Germinal center (tissue), 1 donor: ENCODE results near the gene ODC1.

Experiments used
- DNase-seq: peaks from one replicate; pipeline ENCODE4 v3.0.0; 2012; ENCODE audit warnings: mixed read lengths, low spot score

Gene ODC1

DNA sequence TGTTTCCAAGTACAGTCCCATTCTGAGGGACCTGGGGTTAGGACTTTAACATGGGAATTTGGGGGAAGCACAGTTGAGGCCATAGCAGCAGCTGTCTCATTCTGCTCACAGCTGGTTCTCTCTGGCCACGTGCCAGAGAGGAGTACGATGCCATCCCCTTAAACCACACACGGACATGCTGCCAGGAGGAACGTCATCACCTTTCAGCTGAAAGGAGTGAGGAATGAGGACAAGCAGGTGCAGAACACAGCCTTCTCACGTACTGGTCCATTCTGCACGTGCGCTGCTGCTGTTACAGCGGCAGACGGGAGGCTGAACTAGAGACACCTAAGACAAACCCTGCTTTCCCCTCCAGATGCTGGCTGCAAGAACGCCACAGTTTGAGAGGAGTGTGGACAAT lies 33.5 kb downstream of the ODC1 start:
- no peak for DNase-seq

DNA sequence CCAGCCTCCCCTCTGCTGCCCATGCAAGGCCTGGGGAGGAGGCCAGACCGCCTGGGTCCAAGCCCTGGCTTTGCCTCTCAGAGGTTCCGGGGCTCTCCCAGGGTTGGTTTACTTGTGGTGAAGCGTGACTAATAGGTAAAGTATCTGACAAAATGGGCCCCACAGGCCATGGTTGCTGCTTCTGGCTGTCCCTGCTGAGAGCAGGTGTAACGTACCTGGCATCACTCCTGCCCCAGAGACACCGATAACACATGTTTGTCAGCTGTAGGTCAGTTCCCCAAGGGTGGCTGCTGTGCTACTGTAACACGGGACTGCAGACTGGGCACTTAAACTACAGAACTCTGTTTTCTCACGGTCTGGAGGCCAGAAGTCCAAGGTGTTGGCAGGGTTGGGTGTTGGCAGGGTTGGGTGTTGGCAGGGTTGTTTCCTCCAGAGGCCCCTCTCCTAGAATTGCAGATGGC lies 34.1 kb downstream of the ODC1 start:
- peak; percentile 52 for DNase-seq

DNA sequence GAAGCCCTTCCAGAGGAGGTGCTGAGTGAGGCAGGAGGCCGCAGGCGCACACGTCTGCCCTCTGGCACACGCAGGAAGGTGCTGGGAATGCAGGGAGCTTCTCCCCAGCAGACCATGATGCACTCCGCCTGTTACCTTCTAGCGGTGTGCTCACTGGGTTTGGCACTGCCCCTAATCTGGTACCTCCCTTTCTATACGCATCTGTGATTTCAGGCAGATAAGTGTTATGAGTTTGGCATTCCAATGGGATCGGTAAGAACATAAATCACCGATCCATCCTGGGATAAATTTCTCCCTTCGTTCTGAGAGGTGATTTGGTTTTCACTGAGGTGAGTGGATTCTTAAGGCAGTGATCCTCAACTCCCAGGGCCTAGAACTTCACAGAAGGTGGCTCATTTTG lies 34.6 kb downstream of the ODC1 start:
- DNase-seq, result no peak

DNA sequence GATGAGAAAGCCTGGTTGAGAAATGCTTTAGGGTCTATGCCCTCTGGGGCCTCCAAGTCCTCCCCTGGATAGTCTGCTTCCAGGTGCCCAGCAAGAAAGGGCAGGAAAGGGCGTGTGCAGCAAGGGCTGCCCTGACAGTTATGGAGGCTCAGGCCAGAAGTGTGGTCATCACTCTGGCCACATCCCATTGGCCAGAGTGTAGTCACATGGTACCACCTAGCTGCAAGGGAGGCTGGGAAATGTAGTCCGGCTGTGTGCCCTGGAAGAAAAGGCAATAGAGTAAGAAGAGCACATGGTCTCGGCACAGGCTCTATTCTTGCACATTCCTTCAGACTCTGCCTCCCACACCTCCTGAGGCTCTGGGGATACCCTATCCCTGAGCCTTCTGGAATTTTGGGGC lies 35.7 kb downstream of the ODC1 start:
- DNase-seq, result peak; percentile 73

DNA sequence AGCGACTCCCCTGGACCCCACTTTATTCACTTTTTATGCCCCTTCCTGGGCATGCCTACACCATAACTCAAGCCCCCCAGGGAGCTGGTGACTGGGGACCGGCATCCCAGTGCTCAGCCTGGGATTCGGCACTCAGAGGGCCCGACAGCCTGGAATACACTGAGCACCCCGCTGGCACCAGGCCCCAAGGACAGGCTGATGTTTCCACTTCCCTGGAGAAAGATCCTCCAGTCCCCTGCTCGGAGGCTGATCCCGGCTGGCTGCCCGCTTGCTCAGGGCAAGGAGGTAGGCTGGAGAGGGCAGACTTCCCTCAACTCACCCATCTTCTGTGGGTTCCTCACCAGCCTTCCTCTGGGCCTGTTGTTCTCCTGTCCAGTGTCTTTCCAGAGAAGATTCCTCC lies 36.6 kb downstream of the ODC1 start:
- no peak for DNase-seq

DNA sequence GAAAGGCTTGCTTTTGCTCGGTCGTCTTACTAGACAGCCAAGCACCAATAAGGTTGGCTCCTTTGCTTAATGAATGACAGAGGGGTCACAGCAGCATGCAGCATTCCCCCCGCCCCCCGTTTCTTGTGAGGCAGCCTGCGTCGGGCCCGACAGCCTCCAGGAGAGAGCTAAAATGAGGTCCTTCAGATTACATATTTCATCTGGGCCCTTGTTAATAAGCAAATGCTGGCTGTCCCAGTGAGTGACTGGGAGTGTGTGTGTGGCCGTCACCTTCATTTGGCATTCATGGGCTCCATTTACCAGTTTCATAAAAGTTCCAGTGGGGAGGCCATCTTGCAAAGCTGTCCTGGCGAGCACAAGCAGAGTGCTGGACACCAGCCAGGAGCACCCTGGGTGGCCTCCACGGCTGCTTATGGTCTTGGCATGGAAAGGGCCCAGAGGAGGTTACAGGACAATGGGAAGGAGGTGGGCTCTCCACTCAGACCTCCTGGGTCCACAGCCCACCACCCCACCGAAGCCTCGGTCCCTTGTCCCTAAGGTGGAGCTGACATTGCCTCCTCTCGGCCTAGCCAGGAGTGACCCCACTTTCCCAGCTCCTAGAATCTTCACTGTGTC lies 37.2 kb downstream of the ODC1 start:
- DNase-seq, result no peak

DNA sequence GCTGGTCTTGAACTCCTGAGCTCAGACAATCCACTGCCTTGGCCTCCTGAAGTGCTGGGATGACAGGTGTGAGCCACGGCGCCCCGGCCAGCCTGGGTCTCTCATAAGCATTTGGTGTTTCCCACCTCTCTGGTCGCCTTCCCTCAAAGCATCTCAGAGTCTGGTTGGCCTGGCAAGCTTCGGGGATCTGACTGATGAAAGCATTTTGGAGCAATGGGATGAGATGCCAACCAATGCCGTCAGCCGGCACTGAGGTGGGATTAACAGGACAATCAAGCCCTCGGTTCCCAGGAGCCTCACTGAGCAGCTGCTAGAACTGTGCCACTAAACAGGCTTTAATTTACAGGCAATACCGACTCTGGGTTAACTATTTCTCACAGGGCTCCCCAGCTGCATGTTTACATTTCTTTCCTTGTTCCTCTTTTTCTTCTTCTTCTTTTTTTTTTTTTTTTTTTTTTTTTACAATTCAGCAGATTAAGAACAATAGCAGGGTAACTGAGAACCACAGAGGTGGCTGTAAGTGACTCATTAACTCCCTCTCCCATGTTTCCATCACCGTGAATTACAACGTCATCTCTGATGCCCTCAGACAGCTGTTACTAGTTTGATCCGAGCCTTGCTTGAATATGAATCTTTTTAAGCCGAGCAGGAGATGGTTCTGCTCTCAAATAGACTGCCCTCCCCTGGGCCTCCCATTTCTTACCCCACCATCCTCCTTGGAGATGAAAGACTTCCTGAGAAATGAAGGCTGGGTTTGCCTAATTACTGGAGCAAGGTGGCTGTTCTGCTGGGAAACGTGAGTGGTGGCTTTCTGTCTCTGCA lies 37.9 kb downstream of the ODC1 start:
- DNase-seq, result peak; percentile 67

DNA sequence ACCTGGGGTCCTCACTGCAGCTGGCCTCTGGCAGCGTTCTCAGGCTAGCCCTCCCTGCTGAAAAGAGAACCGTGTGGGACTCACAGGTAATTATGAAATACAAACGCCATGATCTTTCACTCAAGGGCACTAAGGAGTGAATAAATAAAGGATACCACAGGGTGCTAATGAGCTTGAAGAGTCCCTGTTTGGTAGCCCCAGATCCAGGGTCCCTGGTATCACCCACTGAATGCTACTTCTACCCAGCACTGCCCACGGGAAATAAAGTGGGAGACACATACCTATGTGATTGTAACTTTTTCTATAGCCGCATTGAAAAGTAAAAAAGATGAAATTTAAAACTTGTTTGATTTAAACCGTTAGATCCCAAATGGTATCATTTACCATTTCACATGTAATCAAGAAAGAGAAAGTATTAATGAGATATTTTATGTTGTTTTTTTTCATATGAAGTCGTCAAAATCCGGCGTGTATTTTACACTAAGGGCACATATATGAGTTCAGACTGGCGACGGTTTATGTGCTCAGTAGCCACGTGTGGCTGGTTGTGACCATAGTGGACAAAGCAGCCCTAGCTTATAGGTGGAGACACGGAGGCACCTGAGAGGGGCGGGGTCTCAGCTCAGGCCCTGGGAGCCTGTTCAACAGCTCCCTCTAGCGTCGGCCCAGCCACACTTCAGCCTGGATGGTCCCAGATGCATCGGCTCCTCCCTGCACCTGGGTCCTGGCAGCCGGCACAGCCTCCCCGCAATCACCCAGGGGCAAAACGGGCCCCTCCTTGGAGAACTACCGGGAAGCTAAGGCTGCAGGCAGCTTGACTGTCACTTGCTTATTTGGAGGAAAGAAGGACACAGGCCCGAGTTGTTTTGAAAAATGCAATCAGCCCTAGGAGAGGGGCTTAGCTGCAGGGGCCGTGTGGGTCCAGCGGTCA lies 39.2 kb downstream of the ODC1 start:
- peak; percentile 89 for DNase-seq

DNA sequence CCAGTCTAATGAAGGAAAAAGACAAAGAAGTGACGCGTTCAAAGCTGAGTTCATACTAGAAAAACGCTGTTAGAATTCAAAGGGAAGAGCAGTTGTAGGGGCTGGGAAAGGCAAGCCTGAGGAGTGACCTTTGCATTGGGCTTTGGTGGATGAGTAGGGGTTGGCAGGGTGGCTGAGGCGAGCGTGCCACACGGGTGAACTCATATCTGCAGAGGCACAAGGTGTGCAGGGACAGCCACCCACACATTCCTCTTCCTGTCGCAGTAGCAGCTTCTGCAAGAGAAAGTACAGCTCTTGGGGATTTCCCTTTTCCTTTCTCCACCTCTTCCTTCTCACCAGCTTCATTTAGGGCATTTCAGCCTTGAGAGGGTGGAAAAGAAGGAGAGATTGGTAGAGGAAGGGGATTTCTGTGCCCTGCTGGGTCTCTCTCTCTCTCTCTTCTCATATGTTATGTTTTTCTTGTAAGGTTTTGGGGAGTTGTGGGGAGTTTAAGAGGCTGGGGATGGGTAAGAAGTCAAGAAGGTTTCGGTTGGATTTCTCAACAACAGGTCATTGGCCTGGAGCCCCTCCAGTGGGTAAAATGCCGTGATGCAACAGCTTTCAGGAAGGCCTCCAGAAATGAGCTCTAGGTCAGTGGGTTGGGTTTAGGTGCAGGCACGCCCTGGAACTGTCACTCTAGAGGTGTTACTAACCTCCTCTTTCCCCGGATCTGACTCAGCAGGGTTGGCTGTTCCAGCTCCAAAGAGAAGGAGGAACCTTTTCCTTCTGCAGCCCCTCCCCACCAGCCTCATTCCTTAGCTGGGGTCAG lies 40.1 kb downstream of the ODC1 start:
- peak; percentile 57 for DNase-seq

DNA sequence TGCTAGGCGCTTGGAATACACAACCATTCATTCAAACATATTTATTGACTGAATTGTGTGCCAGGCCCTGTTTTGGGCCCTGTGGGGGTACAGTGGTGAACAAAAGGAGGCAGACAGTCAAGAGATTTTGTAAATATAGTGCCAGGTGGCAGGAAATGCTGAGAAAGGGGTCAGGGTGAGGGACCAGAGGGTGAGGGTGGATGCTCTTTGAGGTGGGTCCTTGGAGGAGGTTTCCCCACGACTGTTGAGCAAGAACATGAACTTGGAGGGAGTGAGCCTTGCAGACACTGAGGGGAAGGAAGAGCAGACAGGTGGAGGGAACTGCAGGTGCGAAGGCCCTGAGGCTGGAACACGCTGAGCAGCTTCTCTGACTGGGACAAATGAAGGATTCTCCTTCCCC lies 40.7 kb downstream of the ODC1 start:
- DNase-seq, result no peak

DNA sequence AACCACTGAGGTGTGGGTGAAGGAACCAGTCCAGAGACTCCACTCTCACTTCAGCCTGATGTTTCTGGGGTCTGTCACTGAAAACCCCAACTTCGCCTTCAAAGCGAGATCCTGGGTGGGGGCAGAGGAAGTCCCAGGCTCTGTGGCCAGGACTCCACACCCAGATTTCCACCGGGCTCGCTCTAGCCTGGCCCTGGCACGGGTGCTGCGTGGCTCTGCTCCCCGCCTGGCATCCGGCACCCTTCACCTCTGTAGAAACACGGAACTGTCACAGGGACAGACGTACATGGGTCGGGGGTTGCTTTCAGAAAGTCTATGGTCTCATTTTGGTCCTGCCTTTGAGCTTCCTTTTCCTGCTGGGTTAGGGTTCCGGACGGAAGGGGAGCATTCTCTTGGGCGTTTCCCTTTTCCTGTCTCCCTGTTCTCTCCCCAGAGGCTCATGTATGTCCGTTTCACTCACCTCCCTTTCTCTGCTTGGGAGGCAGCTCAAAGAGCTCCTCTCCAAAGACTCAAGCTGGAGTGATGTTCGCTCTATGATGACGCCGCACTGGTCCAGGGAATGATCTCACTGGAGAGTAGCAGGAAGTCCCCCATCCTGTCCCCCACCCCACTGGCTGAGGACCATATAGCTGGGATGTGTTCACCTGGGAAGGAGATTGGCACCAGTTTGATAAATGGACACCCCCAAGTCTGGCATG lies 41.5 kb downstream of the ODC1 start:
- DNase-seq, result no peak

DNA sequence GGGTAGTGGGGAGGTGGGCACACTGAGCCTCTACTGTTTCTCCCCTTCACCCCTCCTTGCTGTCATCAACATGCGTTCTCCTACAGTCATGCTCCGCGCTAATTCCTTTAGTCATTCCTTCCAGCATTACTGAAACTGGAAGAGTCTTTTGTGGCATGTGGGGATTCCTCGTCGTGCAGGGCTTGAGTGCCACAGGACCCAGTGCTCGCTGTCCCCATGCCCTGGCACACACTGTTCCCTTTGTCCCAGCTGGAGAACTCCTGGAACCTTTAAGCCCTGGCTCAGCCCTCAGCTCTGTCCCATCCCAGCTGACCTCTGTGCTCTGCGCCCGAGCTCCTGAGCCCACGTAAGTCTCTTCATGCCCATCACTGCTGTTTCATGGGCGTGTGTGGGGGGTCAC lies 42.1 kb downstream of the ODC1 start:
- no peak for DNase-seq

DNA sequence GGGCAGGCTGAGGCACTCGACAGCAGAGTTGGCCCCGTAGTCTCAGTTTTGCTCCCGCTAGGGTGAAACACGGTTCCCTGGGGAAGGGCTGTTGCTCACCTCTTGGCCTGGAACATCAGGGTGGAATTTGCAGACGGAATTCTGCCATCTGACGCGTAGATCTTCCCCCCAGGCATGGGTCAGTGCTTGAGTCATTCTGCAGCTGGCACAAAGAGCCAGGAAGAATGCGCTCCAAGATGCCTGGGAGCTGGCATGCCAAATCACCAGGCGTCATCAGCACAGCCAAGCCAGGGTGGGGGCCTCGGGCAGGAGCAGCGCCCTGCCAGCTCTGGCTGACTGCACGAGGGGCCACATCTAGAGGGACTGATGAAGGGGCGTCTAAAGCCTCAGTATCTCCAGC lies 42.7 kb downstream of the ODC1 start:
- DNase-seq, result no peak

DNA sequence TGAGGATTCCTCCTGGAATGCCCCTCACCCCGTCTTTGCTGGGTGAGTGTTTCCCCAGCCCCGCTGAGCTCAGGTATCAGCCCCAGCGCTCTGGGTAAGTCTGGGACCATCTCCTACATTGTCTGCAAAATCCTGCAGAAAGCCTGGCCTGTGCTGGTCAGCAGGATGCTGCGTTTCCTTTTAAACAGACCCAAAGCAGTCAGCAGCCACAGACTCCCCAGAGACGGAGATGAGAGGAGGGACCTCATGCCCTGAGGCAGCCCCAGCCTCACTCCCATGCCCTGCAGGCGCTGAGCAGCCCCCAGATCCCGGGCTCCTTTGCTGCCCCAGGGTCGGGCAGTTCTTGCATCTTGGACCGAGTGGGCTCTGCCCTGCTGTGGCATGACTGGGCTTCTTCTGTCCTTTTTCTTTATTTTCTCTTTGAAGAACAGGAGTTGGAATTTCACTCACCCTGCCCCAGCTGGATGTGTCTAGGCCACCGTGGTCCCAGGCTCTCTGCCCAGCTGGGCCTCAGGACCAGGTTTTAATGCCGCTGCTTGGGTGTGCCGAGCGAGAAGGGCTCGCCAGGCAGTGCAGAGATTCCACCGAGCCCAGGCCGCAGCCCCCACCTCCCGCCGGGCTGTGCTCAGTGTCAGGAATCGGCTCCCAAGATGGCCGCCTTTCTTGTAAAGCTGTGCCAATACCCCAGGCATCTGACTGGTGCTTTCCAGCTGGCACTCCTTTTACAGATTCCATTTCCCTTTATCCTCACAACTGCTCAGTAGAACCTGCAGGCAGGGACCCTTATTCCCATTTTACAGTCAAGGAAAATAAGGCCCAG lies 43.6 kb downstream of the ODC1 start:
- DNase-seq, result no peak

DNA sequence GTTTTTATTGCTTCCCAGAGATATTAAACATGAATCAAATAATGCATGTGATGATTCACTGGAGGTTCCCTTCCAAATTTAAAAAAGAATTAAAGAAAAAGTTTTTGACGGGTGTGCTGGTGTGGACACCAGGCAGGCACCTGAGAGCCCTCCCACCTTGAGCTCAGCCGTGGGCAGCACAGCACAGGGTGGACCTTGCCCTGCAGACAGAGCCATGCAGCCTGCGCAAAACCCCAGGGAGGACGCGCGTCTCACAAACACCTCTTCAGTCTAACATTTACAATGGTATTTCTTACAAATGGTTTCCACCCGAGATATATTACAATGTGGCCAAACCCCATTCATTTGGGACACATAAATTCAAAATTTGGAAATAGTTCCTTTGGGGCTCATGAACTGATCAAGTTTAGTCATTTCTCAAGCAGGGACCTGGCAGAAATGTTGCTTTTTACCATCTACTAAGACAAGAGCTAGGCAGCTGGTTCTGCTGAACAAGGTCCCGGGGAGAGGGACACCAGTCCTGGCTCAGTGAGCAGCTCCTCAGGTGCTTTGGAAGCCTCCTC lies 45.4 kb downstream of the ODC1 start:
- DNase-seq, result no peak

DNA sequence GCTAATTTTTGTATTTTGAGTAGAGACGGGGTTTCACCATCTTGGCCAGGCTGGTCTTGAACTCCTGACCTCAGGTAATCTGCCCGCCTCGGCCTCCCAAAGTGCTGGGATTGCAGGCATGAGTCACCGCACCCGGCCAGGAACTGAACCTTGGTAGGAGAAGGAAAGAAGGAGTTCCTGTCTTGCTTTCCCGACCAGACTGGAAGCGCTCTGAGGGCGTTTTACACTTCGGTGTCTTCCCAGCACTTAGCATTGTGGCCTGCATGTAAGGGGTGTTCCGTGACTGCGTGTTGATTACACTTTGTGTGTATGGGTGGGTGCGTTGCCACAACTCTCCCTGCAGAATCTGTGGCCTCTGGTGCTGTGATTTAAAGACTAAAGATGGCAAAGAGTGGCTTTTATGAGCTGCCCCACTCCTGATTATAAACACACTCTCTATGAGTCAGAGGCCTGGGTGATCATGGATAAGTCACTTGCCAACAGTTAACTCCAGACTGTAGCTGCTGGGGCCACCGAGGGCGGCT lies 46.0 kb downstream of the ODC1 start:
- no peak for DNase-seq

DNA sequence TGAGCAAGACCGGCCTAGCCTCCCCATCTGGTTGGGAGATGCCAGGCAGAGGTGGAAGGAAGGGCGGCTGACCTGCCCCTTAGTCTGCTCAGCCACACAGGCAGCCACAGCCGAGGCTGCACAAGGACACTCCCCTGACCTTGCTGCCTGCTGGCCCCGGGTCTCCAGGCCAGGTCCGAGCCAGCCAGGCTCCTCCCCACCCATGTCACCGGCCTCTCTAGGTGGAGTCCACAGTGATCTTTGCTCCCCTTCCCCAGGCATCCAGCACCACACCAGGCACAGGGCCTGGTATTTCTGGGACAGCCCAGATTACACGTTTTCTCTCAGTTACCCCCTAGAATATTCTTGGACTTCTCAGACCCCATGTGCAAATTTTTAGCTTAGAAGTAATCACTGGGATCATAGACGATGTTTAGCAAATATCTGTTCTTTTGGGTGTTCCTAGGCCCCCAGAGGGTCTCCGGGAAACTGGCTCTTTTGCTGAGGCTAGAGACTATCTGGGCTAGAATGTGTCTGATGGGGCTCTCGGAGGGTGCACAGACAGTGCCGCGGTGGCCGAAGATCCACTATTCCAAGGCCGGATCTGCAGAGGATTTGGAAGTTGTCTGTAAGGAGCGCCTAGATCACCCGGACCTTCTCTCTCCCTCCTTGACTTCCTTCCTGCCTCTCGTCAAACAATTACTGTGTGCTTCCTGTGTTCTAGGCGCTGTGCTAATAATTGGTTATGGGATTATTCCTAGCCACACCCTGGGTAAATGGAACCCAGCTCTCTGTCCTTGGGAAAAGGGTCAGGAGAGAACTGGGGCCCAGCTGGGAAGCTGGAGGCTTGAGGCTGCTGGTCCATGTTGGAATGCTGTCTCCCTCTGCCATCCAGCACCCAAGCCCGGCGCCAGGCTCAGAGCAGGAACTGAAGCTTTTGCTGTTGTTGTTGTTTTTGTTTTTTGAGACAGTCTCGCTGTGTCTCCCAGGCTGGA lies 46.9 kb downstream of the ODC1 start:
- no peak for DNase-seq

DNA sequence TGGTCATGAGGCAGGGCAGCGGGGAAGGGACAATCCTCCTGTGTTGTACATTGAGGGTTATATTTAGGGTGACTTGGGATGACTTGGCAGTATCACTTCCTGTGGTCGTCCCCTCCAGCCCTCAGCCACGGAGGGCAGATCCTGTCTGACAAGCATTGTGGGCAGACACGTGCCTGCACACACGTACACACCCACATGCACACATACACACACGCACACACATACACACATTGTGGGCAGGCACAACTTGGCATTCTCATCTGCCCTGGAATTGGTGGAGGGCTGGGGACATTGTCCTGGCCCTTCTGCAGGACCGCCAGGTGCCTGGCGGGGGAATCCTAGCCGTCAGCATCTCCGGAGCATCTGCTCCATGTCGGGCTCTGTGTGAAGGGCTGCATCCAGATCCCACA lies 47.6 kb downstream of the ODC1 start:
- DNase-seq, result no peak
